NCI-H1930 (cell line): ENCODE data around the gene EPHB1.

Experiments
- DNase-seq, 2 experiments: peaks; one replicate each; lab custom pipeline; 2025; lab: John Stamatoyannopoulos, UW

The EPHB1 gene

DNA sequence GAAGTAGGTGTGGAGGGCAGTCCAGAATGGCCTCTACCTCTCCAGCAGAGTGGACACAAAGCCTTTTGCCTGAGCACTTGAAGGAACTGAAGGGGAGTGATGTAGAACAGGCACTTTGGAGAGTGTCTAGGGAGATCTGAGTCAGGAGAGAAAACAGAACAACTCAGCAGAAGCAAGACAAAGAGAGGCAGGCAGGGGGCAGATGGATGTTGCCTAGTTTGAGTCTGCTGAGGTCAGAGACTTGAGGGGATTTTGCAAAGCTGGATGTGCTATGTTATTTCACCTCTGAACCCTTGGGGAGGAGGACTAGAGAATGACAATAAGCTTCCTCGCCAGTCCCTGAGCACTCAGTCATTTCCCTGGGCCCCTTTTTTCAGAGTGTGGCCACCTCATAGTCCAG is 366.4 kb downstream of the EPHB1 start:
- DNase-seq, result no peak

DNA sequence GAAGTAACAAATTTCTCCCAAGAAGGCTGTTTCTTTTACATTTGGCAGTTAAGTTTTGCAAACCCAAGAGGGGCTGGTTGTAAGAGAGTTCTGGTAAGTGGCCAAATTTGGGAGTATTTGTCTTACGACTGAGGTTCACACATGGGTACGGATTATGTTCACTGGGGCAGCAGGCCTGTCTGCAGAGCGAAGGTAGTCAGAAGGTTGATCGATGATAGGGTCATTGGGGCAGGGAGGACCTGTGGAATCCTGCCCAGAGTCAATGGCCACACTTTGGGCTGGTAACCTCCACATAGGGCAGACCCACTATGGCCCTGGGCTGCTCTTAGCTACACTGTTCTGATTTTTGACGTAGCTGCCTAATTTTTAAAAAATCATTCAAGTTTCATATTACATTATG is 368.6 kb downstream of the EPHB1 start:
- no peak for DNase-seq

DNA sequence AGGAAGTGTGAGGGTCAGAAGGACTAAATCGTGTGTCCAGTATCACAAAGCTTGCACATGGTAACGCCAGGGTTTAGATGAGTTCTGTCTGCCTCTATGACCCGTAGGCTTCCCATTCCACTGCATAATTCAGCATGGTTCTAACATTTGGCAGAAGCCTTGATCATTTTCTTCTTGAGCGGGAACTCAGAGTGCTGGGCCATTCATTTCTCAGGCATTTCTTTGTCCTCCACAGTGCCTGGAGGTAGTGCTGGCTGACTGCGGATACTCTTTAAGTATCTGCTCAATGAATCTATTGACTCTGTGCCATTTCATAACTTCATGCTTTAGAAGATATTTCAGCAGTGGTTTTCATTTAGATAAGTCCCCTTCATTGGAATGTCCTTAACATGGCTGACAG is 370.2 kb downstream of the EPHB1 start:
- DNase-seq, result no peak

DNA sequence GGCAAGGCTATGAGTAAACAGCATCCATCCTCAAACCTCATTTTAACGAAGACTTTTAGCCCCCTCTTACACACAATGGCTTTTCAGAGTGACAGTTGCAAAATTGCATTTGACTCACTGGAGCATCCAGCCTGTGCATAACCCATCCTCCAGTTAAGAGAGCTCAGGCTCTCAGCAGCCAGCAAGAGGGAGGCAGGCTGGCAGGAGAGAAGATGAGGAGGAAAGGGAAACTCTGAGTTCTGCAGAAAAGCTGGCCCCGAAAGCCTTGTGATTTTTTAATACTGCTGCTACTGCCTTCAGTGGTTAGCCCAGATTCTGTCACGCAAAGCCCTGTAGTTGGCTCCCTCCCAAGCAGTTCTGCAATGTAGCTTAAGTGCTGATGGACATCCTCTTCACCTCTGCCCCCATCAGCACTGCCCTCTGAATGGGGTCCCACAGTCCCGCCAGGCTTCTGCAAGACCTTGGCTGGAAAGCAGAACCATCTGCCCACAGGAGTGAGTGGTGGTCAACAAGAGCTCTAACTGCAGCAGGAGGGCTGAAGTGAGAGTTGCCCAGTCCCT is 371.3 kb downstream of the EPHB1 start:
- DNase-seq, result no peak

DNA sequence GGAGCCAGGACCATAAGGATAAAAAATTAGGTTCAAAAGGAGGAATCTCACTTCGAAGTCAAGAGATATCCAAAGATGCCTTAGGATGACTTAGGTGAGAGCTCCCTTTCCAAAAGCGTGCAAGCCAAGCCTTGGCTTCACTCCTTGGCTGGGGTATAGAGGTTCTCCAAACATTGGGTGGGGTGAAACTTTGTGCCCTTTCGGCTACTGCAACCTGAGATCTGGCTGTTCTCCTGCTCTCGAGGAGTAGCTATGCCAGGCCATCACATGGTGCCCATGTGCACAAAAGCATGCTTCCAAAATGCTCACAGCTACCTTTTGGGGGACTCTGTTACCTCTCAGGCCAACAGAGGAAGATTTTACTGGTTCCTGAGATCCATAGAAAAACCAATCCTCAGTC is 373.8 kb downstream of the EPHB1 start:
- DNase-seq, result no peak

DNA sequence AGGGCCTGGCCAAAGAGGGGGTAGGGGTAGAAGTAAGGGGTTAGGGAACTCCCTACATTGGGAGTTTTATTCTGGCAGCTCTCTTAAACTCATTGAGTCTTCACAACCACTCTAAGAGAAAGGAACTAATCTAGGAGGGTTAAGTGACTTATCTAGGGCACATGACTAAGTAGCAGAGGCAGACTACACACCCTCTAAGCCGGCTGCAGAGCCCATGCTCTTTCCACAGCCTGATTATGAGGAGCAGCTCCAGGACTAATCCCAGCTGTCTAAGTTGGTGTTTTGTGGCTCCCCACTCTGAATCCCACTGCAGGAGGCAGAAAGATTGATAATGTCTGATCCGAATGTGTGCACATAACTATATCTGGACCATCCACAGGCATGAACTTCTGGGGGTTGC is 374.6 kb downstream of the EPHB1 start:
- no peak for DNase-seq

DNA sequence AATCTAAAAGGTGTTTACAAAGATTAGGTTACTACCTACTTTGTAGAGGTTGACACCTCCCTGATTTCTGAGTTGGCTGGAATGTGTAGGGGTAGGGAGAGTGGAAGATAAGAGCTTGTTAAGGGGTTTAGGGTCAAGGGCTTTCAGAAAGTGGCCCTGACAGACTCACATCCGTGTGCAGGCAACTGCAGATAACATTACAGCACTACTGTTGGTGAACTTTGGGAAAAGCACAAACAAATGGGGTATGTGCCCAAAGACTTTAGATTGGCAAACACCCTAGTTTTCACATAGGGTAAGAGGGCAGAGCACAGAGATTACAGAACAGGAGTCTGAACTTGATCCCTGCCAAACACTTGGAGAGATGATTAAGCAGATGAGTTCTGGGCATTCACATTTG is 375.7 kb downstream of the EPHB1 start:
- DNase-seq, result no peak

DNA sequence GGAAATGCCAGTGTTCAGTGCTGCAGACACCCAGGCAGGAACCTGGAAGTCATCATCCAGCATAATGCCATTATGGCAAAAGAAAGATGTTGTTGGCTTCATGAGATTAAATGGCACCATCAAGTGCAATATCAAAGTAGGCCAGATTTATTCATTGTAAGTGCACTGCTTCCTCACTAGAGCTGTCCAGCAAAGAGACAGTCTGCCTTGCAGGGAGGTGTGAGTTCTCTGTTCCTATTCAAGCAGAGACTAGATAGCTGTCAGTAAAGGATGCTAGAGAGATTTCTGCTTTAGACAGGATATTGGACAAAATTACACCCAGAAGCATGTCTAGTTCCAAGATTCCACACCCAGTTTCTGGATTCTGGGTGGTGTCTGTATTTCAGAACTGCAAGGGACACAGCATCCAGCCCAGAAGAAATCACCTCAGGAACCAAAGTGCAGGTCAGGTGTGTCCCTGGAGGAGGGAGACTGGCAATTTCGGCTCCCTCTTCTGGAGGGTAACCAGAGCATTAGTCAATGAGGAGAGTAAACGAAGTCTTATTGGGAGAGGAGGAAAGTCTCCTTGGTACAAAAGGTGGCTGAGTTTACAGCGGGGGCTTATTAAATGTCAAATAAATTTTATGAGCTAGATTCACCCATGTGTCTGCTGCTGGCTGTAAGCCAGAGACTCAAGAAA is 377.3 kb downstream of the EPHB1 start:
- no peak for DNase-seq

DNA sequence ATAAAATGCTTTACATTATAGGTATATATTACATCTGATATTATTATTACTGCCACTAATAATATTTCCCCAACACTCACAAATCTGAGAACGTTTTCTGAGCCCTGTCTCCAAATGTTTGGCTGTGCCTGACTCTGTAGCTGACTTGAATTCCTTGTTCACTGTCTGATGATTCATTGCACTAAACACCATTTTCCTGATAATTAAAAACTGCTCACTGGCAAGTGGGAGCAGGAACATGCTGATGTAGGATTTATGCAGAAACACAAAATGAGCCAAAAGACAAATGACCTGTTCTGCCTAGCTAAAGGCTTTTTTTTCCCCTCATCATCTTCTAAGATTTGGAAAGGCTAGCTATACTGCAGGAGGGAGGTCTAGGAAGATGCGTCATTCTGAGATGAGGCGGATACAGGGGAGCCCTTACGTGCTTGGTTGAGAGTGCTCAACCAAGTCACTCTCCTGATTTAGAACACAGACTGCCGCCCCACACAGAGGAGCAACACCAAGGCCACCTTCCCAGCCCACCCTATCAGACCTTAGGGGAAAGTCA is 380.7 kb downstream of the EPHB1 start:
- no peak for DNase-seq

DNA sequence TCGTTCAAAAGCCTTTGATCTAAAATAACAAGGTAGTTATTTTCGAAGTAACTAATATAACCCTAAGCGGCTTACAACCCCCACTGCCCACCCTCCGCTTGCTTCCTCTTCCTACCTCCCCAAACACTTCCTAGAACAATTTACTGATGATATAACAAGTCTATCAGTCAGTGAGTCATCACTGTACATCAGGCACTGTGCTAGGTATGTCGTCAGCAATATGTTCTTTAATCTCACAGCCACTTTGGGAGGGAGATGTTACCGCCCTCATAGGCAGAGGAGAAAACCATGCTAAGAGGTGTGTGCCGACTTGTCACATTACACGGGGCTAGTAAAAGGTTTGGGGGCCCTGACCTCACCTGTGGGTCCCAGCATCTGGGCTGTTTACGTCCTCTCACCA is 381.8 kb downstream of the EPHB1 start:
- DNase-seq, result no peak

DNA sequence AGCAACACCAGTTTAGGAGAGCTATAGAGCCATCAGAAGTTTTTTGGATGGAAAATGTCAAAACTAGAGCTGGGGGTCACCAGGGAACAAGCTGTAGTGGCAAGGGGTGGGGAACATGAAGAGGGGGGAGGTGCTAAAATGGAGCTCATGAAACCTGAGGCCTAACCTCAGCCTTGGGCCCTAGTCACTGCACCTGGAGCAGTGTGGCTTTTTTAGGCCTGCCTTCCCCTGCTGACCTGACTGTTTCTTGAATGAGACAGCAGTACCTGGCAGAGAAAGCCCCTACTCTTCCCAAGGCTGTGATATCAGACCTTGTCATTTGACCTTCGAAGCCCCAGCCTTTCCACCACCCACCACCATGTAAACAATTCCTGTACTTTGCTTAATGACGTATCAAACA is 383.5 kb downstream of the EPHB1 start:
- DNase-seq, result no peak

DNA sequence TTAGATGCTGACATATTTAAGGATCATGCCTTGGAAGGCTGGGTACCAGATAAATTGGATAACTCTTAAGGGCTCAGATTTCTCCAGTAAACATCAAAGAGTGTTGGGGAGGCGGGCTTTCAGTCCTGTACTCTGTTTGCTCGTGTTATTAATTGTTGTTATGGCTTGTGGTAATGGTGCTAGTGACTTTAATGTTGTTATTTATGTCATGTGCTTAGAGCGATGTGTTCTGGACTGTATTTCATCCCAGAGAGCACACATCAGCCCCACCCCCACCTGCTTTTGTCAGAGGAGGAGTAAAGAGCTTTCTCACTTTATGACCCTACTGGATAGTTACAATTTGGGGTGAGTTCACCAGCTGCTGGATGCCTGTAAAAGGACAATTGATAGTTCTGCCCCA is 386.3 kb downstream of the EPHB1 start:
- no peak for DNase-seq

DNA sequence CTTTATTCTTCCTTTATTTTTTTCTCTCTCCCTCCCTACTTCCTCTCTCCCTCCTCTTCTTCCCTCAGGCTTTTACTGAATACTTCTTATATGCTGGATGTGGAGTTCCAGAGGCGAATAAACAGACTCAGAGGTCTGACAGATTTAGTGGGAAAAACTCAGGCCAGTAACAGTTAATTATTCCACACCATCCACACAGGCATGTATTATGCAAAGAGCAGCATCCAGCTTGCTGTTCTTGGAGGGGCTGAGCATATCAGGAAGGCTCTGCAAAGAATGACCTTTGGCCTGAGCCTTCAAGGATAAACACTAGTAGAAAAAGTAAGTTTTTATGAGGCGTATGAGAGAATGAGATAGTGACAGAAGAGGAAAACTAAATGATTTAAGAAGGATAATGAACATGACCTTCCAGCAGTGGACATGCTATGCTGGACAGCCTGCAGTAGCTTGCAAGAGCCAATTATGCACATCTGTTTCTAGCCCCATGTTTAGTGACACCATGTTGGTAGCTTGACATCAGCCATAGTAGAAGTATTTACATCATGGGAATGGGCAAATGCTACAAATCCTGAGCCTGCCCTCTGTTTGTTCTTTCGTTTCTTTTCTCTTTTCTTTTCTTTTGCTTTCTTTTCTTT is 387.4 kb downstream of the EPHB1 start:
- DNase-seq, result no peak

DNA sequence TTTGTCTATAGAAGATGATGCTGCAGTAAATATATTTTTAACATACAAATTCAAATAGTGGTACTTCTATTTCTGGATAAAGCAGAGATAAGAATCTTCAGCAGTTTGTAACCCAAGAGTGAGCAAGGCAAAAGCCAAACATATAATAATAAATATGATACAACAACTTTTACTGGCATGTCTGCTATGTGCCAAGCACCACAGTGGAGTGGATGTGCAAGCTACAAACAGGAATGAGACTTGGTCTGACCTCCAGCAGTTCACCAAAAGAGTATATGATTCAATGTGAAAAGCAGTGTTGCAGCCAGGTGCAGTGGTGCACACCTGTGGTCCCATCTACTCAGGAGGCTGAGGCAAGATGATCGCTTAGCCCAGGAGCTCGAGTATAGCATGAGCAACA is 395.6 kb downstream of the EPHB1 start:
- no peak for DNase-seq

DNA sequence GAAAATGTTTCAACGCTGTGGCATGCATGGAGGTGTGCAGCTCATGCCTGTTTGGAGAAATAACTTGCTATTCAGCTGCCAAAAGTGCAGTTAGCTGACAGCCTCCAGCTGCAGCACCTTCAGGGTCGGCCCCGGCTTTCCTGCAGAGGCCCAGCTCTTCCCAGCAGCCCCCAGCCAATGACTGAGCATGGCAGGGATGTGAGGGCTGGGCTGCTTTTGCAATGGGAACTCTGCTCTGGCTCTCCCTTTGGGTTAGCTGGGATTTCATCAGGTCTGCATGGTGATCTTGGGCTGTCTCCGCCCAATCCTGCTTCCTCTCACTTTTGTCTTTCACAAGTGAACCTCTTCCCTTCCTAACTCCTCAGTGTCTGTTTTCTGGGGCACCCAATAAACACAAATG is 396.6 kb downstream of the EPHB1 start:
- no peak for DNase-seq

DNA sequence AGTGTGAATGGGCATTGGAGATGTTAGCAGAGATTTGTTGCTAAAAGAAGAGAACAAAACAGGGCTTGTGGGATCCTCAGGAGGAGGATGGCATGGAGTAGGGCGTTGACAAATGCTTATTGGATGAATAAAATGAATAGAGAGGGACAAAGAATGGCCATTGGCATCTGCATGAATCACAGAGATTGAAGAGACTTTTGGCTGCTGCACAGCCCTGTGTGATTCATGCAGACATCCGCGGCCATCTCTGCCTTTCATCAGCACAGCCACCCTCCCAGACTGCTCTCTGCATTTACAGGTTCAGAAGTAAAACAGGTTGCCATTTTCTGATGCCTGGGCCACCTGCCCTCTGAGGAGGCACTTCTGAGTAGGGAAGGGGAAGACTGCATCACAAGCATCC is 397.9 kb downstream of the EPHB1 start:
- no peak for DNase-seq

DNA sequence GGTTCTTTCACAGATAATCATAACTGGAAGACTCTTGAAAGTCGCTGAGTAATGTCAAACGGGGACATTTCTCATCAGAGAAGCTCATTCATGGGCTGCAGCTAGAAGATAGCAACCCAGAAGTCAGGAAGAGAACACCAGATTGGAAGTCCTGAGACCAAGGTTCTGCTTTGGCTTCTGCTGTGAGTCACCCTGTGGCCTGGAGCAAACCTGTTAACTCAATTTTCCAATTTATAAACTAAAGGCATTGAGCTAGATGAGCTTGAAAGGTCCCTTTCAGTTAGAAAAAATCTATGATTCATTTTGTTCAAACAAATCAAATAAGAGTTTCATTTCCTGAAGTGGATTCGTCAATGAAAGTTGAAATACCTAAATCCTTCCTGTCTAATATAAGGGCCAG is 402.2 kb downstream of the EPHB1 start:
- DNase-seq, result no peak

DNA sequence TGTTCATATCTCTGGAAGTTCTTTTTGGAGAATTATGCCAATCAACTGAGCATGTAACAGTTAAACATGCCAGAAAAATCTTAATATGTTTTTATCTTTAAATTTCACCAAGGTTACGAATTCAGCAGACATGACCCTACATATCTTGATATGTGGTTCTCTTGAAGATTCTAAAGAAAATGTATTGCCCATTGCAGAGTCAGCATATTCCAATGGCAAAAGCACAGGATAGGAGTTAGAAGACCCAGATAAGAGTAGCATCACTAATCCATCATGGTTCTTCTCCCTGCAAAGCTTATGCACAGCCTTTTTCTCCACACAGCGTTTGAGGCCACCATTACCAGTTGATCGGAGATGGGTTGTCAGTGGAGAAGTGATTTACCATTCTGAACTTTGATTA is 402.8 kb downstream of the EPHB1 start:
- DNase-seq, result no peak

DNA sequence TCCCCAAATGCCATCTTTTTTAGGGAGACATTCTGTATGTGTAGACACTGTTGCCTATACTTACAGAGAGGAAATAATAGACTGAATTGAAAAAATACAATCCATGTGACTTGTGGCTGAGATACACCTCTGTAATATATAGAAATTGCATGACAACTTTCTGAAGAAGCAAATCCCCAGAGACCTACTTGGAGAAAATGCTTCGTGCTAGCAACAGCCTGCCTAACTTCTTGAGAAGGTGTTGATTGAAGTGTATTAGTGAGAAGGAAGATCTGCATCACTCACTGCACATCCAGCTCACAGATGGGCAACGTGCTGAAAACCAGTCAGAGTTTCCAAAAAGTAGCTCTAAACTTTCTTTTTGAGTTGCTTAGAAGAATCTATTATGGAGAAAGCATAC is 404.1 kb downstream of the EPHB1 start:
- DNase-seq, result no peak

DNA sequence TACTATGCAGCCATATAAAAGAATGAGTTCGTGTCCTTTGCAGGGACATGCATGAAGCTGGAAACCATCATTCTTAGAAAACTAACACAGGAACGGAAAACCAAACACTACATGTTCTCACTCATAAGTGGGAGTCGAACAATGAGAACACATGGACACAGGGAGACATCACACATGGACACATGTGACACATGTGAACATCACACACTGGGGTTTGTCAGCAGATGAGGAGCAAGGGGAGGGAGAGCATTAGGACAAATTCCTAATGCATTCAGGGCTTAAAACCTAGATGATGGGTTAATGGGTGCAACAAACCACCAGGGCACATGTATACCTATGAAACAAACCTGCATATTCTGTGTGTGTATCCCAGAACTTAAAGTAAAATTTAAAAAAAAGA is 408.0 kb downstream of the EPHB1 start:
- DNase-seq, result no peak

DNA sequence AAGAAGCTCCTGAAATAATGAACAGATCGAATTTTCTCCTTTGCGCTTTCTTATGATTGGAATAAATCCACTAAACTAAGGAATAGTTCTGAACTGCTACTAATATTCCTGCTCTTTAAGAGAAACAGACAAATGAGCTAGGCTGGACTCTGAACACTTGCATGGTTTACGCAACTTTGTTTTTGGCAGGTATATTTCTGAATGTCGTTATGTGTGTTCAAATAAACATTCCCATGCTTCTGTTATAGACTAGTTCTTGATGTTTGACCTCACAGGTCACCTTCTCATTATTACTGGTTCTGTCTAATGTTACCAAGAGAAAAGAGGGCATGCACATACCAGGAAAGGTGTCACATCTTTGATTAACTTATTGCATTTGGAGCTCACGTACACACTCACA is 418.2 kb downstream of the EPHB1 start:
- no peak for DNase-seq

DNA sequence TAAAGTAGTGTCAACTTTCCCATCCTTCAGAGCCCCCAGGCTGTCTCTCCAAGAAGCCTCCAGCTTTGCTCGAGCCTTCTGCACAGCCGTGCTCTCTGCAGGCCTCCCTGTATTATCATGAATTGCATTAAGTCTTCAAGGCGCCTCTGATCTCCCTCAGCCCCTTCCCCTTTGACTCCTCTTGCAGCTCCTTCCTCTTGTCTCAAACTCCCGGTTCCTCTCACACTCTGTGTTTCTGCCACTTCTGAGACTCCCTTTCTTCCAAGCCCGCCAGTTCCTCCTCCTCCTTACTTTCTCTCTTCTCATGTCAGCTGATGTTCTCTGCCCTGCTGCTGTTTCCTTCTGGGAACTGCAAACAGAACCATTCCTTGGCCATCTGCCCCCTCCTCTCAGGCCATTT is 418.8 kb downstream of the EPHB1 start:
- no peak for DNase-seq

DNA sequence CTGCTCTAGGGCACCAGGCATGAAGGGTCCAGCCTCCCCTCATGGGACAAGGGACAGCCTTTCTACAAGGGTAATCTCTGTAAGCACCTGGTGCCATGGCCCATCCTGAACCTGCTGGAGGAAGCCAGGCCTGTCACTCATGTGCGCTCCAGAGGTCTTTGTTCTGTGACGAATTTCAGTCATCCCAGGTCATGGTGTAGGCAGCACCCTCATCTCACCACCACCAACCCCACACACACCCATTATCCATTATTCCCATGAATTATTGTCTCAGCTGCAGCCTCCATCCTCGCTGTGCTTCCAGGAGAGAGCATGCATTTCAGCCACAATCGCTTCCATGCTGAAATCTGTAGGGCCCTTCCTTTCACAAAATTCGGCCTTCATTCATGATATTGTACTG is 419.3 kb downstream of the EPHB1 start:
- no peak for DNase-seq

DNA sequence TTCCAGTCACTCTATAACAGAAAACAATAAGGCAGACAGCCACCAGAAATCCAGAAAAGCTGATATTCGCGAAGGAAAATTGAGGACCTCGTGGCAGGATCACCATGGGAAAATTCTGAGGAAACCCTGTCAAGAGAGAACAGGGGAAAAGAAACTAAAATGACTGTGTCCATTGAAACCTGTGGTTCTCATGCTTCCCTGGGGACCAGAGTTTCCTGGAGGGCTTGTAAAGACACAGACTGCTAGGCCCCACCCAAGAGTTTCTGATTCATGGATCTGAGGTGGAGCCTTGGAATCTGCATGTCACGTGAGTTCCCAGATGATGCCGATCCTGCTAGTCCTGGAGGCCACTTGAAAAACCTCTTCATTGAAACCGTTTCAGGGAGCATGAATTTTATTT is 420.5 kb downstream of the EPHB1 start:
- DNase-seq, result no peak
